HepG2 (cell line): Measurements from ENCODE around the gene KDM3A. TPM values are rescaled to one million over a fixed set of nuclear protein-coding genes. Genes with fewer than 3 reads are reported as not detected.

Experiments used
- FOXJ3 ChIP-seq: sonication (generic); formaldehyde crosslinking; IDR thresholded peaks from 2 replicates; pipeline ENCODE4 v1.4.0; 2020; ENCODE audit warnings: missing genetic modification reagents, mild to moderate bottlenecking, borderline replicate concordance
- FOXO1 ChIP-seq: sonication (generic); formaldehyde crosslinking; IDR thresholded peaks from 2 replicates; pipeline ENCODE4 v1.4.0; 2020; ENCODE audit warnings: missing genetic modification reagents
- HNRNPL ChIP-seq: fragments of 200-400 bp; formaldehyde crosslinking; IDR thresholded peaks from 2 replicates; pipeline ENCODE4 v1.6.1; 2017; ENCODE audit warnings: mild to moderate bottlenecking, low read depth, low read length
- HNRNPLL ChIP-seq: fragments of 200-400 bp; formaldehyde crosslinking; IDR thresholded peaks from 2 replicates; pipeline ENCODE4 v1.6.1; 2017; ENCODE audit warnings: mild to moderate bottlenecking, low read depth, low read length; ENCODE audit not compliant: poor library complexity, severe bottlenecking
- PITX1 ChIP-seq: sonication (generic); formaldehyde crosslinking; IDR thresholded peaks from 2 replicates; pipeline ENCODE4 v1.5.1; 2020; ENCODE audit warnings: mild to moderate bottlenecking, missing genetic modification reagents
- POLR2AphosphoS5 ChIP-seq: IDR thresholded peaks from 2 replicates; pipeline ENCODE4 v1.6.1; 2012; ENCODE audit warnings: low read depth, low read length
- SAFB2 ChIP-seq: sonication (generic); formaldehyde crosslinking; IDR thresholded peaks from 2 replicates; pipeline ENCODE4 v1.5.1; 2020; ENCODE audit warnings: missing genetic modification reagents, low read depth, mild to moderate bottlenecking, borderline replicate concordance
- SCMH1 ChIP-seq: sonication (generic); formaldehyde crosslinking; IDR thresholded peaks from 2 replicates; pipeline ENCODE4 v1.9.0; 2021; ENCODE audit warnings: missing genetic modification reagents, mild to moderate bottlenecking, borderline replicate concordance
- SSRP1 ChIP-seq: IDR thresholded peaks from 2 replicates; pipeline ENCODE4 v1.6.1; 2016; ENCODE audit warnings: control low read depth
- ZNF230 ChIP-seq: sonication (generic); formaldehyde crosslinking; IDR thresholded peaks from 2 replicates; pipeline ENCODE4 v1.4.0; 2020; ENCODE audit warnings: mild to moderate bottlenecking, missing genetic modification reagents
- ZNF30 ChIP-seq: sonication (generic); formaldehyde crosslinking; IDR thresholded peaks from 2 replicates; pipeline ENCODE4 v1.5.0; 2020; ENCODE audit warnings: mild to moderate bottlenecking, missing genetic modification reagents
- ZNF326 ChIP-seq: sonication (generic); formaldehyde crosslinking; IDR thresholded peaks from 2 replicates; pipeline ENCODE4 v1.4.0; 2020; ENCODE audit warnings: missing genetic modification reagents, borderline replicate concordance
- ZNF335 ChIP-seq: sonication (generic); formaldehyde crosslinking; IDR thresholded peaks from 2 replicates; pipeline ENCODE4 v1.4.0; 2020; ENCODE audit warnings: missing genetic modification reagents
- ZNF572 ChIP-seq: sonication (generic); formaldehyde crosslinking; IDR thresholded peaks from 2 replicates; pipeline ENCODE4 v1.5.1; 2020; ENCODE audit warnings: mild to moderate bottlenecking, missing genetic modification reagents
- ZNF589 ChIP-seq: sonication (generic); formaldehyde crosslinking; conservative IDR thresholded peaks from 2 replicates; pipeline ENCODE4 v1.8.0; 2022; ENCODE audit warnings: mild to moderate bottlenecking, moderate library complexity, missing genetic modification reagents
- ZNF605 ChIP-seq: sonication (generic); formaldehyde crosslinking; IDR thresholded peaks from 2 replicates; pipeline ENCODE4 v1.8.0; 2022; ENCODE audit warnings: mild to moderate bottlenecking, missing genetic modification reagents
- ZNF652 ChIP-seq: IDR thresholded peaks from 2 replicates; pipeline ENCODE4 v1.6.1; 2016; ENCODE audit warnings: low read depth, borderline replicate concordance
- polyA plus RNA-seq, 8 experiments: library from polyadenylated mRNA; depleted of rRNA in 3 of 8; stranded (reverse) in 7 of 8; unstranded in 1 of 8; fragments of >200 nt; fragmentation: Illumina TruSeq in 4 of 8; extraction: Trizol in 4 of 8; gene quantifications; 2 replicates each; pipeline versions ENCODE4 v1.2.1 to v1.2.3, GENCODE V29; 2011 to 2016; ENCODE audit warnings: low read depth in 4 of 8, missing spikeins in 1 of 8, mixed read lengths in 1 of 8; ENCODE audit not compliant: insufficient read depth in 1 of 8
- total RNA-seq, 5 experiments: library from RNA; depleted of rRNA; stranded (reverse); fragments of >200 nt; fragmentation: Illumina TruSeq; extraction: Trizol; gene quantifications; 2 replicates each; pipeline ENCODE4 v1.2.3, GENCODE V29; 2016; ENCODE audit warnings: low read depth in 1 of 5
- TF ChIP-seq, protein P1 (sequence below): sonication (generic); formaldehyde crosslinking; IDR thresholded peaks from 2 replicates; pipeline ENCODE4 v1.8.0; 2022; ENCODE audit warnings: missing genetic modification reagents, mild to moderate bottlenecking, moderate library complexity, borderline replicate concordance
- TF ChIP-seq, protein P2 (sequence below): IDR thresholded peaks from 2 replicates; pipeline ENCODE4 v1.6.1; 2016; ENCODE audit warnings: mild to moderate bottlenecking, missing biosample characterization, missing genetic modification reagents
- TF ChIP-seq, protein P3 (sequence below): sonication (generic); formaldehyde crosslinking; IDR thresholded peaks from 2 replicates; pipeline ENCODE4 v1.5.0; 2020; ENCODE audit warnings: mild to moderate bottlenecking, missing genetic modification reagents
- TF ChIP-seq, protein P4 (sequence below): sonication (generic); formaldehyde crosslinking; IDR thresholded peaks from 2 replicates; pipeline ENCODE4 v1.4.0; 2020; ENCODE audit warnings: missing genetic modification reagents
- TF ChIP-seq, protein P5 (sequence below), 2 experiments: fragments of 450-650 bp in 1 of 2; sonication (generic) in 1 of 2; formaldehyde crosslinking; IDR thresholded peaks; 2 replicates each; pipeline versions ENCODE4 v1.5.0 to v1.8.0; 2020 to 2022; ENCODE audit warnings: mild to moderate bottlenecking in 1 of 2, missing genetic modification reagents in 1 of 2

Gene KDM3A
- total and polyA plus RNA-seq, 2 of the 13 experiments (the other 11 are each of a cell fraction or from before 2014, with no cell fraction given): 21.0 to 70.2 TPM

DNA sequence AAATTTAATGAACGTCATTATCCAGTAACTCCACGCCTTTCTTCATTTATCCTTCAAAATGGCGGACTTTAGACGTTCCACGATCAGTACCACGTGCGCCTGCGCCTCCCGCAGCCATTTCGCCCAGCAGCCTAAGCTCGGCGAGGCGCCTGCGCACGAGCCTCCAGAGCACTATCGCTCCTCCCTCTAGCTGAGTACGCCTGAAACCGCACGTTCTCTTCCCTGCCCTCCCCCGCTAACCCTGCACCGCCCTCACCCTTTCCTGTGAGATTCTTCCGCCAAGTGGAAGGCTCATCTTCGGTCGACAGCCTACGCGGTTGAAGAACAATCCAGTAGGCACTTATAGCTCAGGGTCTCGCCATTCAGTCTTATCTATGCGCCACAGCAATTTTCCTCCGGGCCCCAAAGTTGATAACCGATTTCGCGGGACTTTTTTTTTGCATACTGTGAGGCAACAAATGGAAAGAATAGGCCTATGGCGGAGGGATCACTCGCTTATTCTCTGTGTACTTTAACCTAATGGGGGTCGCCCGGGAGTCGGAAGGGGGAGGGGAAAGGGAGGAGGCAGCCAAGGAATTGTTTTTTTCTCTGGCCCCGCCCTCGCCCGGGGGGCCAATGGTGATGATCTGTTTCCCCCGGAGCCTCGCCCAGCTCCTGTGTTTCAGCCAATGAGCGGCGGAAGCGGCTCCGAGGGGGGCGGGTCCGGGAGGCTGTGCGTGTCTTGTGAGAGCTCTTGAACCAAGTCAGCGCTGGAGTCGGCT is at the start of gene KDM3A (continued):
- TF ChIP-seq FOXJ3 (CRISPR knock-in tag) (peak; percentile 85), SSRP1 (no peak), ZNF326 (CRISPR knock-in tag) (no peak), SAFB2 (CRISPR knock-in tag) (peak; percentile 74), ZNF589 (CRISPR knock-in tag) (peak; percentile 99), HNRNPLL (peak; percentile 84), FOXO1 (peak; percentile 82), POLR2AphosphoS5 (no peak; the same call in 1 of the 2 replicates), ZNF30 (peak; percentile 98), ZNF605 (peak; percentile 100), ZNF652 (CRISPR knock-in tag) (peak; percentile 71; the same call in 1 of the 2 replicates), ZNF572 (CRISPR knock-in tag) (peak; percentile 95), ZNF230 (peak; percentile 99), PITX1 (CRISPR knock-in tag) (peak; percentile 86), HNRNPL (no peak), SCMH1 (no peak), ZNF335 (CRISPR knock-in tag) (peak; percentile 88)
- TF ChIP-seq, protein P1, sequence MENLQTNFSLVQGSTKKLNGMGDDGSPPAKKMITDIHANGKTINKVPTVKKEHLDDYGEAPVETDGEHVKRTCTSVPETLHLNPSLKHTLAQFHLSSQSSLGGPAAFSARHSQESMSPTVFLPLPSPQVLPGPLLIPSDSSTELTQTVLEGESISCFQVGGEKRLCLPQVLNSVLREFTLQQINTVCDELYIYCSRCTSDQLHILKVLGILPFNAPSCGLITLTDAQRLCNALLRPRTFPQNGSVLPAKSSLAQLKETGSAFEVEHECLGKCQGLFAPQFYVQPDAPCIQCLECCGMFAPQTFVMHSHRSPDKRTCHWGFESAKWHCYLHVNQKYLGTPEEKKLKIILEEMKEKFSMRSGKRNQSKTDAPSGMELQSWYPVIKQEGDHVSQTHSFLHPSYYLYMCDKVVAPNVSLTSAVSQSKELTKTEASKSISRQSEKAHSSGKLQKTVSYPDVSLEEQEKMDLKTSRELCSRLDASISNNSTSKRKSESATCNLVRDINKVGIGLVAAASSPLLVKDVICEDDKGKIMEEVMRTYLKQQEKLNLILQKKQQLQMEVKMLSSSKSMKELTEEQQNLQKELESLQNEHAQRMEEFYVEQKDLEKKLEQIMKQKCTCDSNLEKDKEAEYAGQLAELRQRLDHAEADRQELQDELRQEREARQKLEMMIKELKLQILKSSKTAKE (CRISPR knock-in tag): peak; percentile 73; the same call in 1 of the 2 replicates
- TF ChIP-seq, protein P2, sequence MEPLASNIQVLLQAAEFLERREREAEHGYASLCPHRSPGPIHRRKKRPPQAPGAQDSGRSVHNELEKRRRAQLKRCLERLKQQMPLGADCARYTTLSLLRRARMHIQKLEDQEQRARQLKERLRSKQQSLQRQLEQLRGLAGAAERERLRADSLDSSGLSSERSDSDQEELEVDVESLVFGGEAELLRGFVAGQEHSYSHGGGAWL (CRISPR knock-in tag): peak; percentile 99
- TF ChIP-seq, protein P3, sequence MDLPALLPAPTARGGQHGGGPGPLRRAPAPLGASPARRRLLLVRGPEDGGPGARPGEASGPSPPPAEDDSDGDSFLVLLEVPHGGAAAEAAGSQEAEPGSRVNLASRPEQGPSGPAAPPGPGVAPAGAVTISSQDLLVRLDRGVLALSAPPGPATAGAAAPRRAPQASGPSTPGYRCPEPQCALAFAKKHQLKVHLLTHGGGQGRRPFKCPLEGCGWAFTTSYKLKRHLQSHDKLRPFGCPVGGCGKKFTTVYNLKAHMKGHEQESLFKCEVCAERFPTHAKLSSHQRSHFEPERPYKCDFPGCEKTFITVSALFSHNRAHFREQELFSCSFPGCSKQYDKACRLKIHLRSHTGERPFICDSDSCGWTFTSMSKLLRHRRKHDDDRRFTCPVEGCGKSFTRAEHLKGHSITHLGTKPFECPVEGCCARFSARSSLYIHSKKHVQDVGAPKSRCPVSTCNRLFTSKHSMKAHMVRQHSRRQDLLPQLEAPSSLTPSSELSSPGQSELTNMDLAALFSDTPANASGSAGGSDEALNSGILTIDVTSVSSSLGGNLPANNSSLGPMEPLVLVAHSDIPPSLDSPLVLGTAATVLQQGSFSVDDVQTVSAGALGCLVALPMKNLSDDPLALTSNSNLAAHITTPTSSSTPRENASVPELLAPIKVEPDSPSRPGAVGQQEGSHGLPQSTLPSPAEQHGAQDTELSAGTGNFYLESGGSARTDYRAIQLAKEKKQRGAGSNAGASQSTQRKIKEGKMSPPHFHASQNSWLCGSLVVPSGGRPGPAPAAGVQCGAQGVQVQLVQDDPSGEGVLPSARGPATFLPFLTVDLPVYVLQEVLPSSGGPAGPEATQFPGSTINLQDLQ (CRISPR knock-in tag): peak; percentile 96
- TF ChIP-seq, protein P4, sequence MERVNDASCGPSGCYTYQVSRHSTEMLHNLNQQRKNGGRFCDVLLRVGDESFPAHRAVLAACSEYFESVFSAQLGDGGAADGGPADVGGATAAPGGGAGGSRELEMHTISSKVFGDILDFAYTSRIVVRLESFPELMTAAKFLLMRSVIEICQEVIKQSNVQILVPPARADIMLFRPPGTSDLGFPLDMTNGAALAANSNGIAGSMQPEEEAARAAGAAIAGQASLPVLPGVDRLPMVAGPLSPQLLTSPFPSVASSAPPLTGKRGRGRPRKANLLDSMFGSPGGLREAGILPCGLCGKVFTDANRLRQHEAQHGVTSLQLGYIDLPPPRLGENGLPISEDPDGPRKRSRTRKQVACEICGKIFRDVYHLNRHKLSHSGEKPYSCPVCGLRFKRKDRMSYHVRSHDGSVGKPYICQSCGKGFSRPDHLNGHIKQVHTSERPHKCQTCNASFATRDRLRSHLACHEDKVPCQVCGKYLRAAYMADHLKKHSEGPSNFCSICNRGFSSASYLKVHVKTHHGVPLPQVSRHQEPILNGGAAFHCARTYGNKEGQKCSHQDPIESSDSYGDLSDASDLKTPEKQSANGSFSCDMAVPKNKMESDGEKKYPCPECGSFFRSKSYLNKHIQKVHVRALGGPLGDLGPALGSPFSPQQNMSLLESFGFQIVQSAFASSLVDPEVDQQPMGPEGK (CRISPR knock-in tag): peak; percentile 91
- TF ChIP-seq, protein P5, sequence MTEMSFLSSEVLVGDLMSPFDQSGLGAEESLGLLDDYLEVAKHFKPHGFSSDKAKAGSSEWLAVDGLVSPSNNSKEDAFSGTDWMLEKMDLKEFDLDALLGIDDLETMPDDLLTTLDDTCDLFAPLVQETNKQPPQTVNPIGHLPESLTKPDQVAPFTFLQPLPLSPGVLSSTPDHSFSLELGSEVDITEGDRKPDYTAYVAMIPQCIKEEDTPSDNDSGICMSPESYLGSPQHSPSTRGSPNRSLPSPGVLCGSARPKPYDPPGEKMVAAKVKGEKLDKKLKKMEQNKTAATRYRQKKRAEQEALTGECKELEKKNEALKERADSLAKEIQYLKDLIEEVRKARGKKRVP (CRISPR knock-in tag; IDR thresholded peaks at IDR 0.05): peak in 1 of 2 experiments; percentile 86; a peak in 2 of 4 replicates
